ENCODE data around the gene MIEN1. TPM values are rescaled to one million over a fixed set of nuclear protein-coding genes. Genes with fewer than 3 reads are reported as not detected.

MIEN1 gene
- total and polyA plus RNA-seq, 4 donors: 20.8 to 136 (median 58.3) TPM

- no peaks in the 10 kb centered on the region for H3K27me3 ChIP-seq (ENCODE audit: control insufficient read depth in 3 of 3, insufficient read depth in 3 of 3, low read length in 2 of 3)
- no peak for ATAC-seq (ENCODE audit: insufficient read depth, low FRiP score)
- no peaks in the 10 kb centered on the region for H3K9me3 ChIP-seq (ENCODE audit: control insufficient read depth in 4 of 4, insufficient read depth in 3 of 4, low read length in 3 of 4)
- no peak for TF ChIP-seq CTCF (IDR thresholded peaks at IDR 0.05; ENCODE audit: control extremely low read depth, extremely low read depth)
- no peak overlapping the region for H3K4me3 ChIP-seq
- no peaks in the 10 kb centered on the region for H3K4me1 ChIP-seq (ENCODE audit: control insufficient read depth in 5 of 5, insufficient read depth in 5 of 5, low read length in 5 of 5)
- DNase-seq: no peak
- H3K36me3 ChIP-seq (ENCODE audit: control insufficient read depth in 4 of 4, insufficient read depth in 4 of 4, low read length in 4 of 4): peaks cover 12 to 43% (median 32%) of the 10 kb centered on the region in 4 donors
- H3K27ac ChIP-seq (ENCODE audit: low read depth in 1 of 2, low read length in 1 of 2): no peak overlapping the region
- whole genome bisulfite sequencing, 2 donors: 81 to 93% methylated on average over 7 of the region's 7 CpGs
- no peak overlapping the region for H3K9ac ChIP-seq (ENCODE audit: insufficient read depth in 1 of 2, low read length in 2 of 2)
Observed at GRCh38 chr17:39719563-39720355, 10.6 kb downstream of the MIEN1 start.

GRCh38 chr17:39717660-39718059 lies 12.7 kb downstream of the MIEN1 start:
- no peak overlapping the region for H3K27ac ChIP-seq (ENCODE audit: low read depth in 1 of 2, low read length in 1 of 2)
- peaks cover 12 to 37% (median 30%) of the 10 kb centered on the region in 4 donors for H3K36me3 ChIP-seq (ENCODE audit: control insufficient read depth in 4 of 4, insufficient read depth in 4 of 4, low read length in 4 of 4)
- H3K4me1 ChIP-seq (ENCODE audit: control insufficient read depth in 5 of 5, insufficient read depth in 5 of 5, low read length in 5 of 5): no peaks in the 10 kb centered on the region
- H3K27me3 ChIP-seq (ENCODE audit: control insufficient read depth in 3 of 3, insufficient read depth in 3 of 3, low read length in 2 of 3): no peaks in the 10 kb centered on the region
- no peak for TF ChIP-seq CTCF (IDR thresholded peaks at IDR 0.05; ENCODE audit: control extremely low read depth, extremely low read depth)
- ATAC-seq (ENCODE audit: insufficient read depth, low FRiP score): no peak
- no peak overlapping the region for H3K4me3 ChIP-seq
- H3K9me3 ChIP-seq (ENCODE audit: control insufficient read depth in 4 of 4, insufficient read depth in 3 of 4, low read length in 3 of 4): no peaks in the 10 kb centered on the region
- H3K9ac ChIP-seq (ENCODE audit: insufficient read depth in 1 of 2, low read length in 2 of 2): no peak overlapping the region
- DNase-seq: no peak
- 89 to 93% methylated on average over 6 of the region's 6 CpGs for WGBS, 2 donors

GRCh38 chr17:39716879-39717536 lies 13.3 kb downstream of the MIEN1 start:
- Histone ChIP-seq H3K27me3 (ENCODE audit: control insufficient read depth in 3 of 3, insufficient read depth in 3 of 3, low read length in 2 of 3) (no peaks in the 10 kb centered on the region), H3K9ac (ENCODE audit: insufficient read depth in 1 of 2, low read length in 2 of 2) (no peak overlapping the region), H3K4me3 (no peak overlapping the region), H3K27ac (ENCODE audit: low read depth in 1 of 2, low read length in 1 of 2) (peak overlapping the region in 1 of 2 donors; percentile 64), H3K9me3 (ENCODE audit: control insufficient read depth in 4 of 4, insufficient read depth in 3 of 4, low read length in 3 of 4) (no peaks in the 10 kb centered on the region), H3K36me3 (ENCODE audit: control insufficient read depth in 4 of 4, insufficient read depth in 4 of 4, low read length in 4 of 4) (peaks cover 12 to 39% (median 32%) of the 10 kb centered on the region in 4 donors), H3K4me1 (ENCODE audit: control insufficient read depth in 5 of 5, insufficient read depth in 5 of 5, low read length in 5 of 5) (no peaks in the 10 kb centered on the region)
- DNase-seq (no peak), ATAC-seq (ENCODE audit: insufficient read depth, low FRiP score) (no peak)
- no peak for TF ChIP-seq CTCF (IDR thresholded peaks at IDR 0.05; ENCODE audit: control extremely low read depth, extremely low read depth)
- WGBS, 2 donors: 85 to 86% methylated on average over 11 of the region's 11 CpGs
